ENCODE measurements around the gene CYP27C1.

DNA sequence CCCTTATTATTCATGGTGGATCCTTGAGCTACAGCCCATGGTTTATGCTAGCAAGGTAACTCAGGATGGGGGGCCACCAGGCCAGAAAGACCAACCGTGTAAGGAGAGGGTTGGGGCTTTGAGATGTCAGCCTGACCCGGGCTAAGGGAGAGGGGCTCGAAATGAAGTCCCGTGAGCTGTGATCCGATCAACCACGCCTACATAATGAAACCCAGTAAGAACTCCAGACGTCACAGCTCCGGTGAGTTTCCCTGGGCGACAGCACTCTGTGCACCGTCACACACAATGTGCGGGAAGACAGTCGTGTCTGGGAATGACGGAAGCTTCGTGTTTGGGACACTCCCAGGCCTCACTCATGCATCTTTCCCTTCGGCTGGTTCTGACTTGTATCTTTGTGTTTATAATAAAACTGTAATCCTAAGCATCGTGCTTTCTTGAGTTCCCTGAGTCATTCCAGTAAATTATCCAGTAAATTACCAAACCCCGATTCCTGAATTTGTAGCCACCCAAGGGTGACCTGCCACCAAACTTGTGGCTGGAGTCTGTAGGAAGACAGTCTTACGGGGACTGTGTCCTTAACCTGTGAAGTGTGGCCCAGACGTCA, 44.2 kb downstream of the CYP27C1 start:
- TF ChIP-seq POLR2AphosphoS5 (IDR thresholded peaks at IDR 0.05) (no peak), EP300 (IDR thresholded peaks at IDR 0.05) (no peak), POLR2A (IDR thresholded peaks at IDR 0.05) (no peak)
- TF ChIP-seq, protein P1, sequence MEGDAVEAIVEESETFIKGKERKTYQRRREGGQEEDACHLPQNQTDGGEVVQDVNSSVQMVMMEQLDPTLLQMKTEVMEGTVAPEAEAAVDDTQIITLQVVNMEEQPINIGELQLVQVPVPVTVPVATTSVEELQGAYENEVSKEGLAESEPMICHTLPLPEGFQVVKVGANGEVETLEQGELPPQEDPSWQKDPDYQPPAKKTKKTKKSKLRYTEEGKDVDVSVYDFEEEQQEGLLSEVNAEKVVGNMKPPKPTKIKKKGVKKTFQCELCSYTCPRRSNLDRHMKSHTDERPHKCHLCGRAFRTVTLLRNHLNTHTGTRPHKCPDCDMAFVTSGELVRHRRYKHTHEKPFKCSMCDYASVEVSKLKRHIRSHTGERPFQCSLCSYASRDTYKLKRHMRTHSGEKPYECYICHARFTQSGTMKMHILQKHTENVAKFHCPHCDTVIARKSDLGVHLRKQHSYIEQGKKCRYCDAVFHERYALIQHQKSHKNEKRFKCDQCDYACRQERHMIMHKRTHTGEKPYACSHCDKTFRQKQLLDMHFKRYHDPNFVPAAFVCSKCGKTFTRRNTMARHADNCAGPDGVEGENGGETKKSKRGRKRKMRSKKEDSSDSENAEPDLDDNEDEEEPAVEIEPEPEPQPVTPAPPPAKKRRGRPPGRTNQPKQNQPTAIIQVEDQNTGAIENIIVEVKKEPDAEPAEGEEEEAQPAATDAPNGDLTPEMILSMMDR (IDR thresholded peaks at IDR 0.05) = no peak
